Measurements from ENCODE around the gene CALML3.

CALML3 gene

GRCh38 chr10:5565205-5565545, 40.4 kb downstream of the CALML3 start:
- no peak overlapping the region for H3K4me3 ChIP-seq (replicated peaks; ENCODE audit: low read depth, low read length)
- DNase-seq (ENCODE audit: extremely low read depth, insufficient read length) = no peak
- TF ChIP-seq CTCF (IDR thresholded peaks at IDR 0.05; ENCODE audit: insufficient read depth, low read length, poor library complexity, severe bottlenecking) = no peak
- no peaks in the 10 kb centered on the region for H3K36me3 ChIP-seq (ENCODE audit: control insufficient read depth, insufficient read depth, low read length)
- H3K27me3 ChIP-seq (replicated peaks; ENCODE audit: control insufficient read depth, insufficient read depth, low read length) = peaks cover 2% of the 10 kb centered on the region; the same call in 1 of the 2 replicates

GRCh38 chr10:5565671-5566581, 41.2 kb downstream of the CALML3 start:
- no peaks in the 10 kb centered on the region for H3K36me3 ChIP-seq (ENCODE audit: control insufficient read depth, insufficient read depth, low read length)
- no peak for TF ChIP-seq CTCF (IDR thresholded peaks at IDR 0.05; ENCODE audit: insufficient read depth, low read length, poor library complexity, severe bottlenecking)
- peaks cover 2% of the 10 kb centered on the region; the same call in 1 of the 2 replicates for H3K27me3 ChIP-seq (replicated peaks; ENCODE audit: control insufficient read depth, insufficient read depth, low read length)
- no peak for DNase-seq (ENCODE audit: extremely low read depth, insufficient read length)
- H3K4me3 ChIP-seq (replicated peaks; ENCODE audit: low read depth, low read length) = no peak overlapping the region

- DNase-seq (ENCODE audit: extremely low read depth, insufficient read length) = no peak
- TF ChIP-seq CTCF (IDR thresholded peaks at IDR 0.05; ENCODE audit: insufficient read depth, low read length, poor library complexity, severe bottlenecking) = no peak
- peaks cover 2% of the 10 kb centered on the region; the same call in 1 of the 2 replicates for H3K27me3 ChIP-seq (replicated peaks; ENCODE audit: control insufficient read depth, insufficient read depth, low read length)
- no peak overlapping the region for H3K4me3 ChIP-seq (replicated peaks; ENCODE audit: low read depth, low read length)
- H3K36me3 ChIP-seq (ENCODE audit: control insufficient read depth, insufficient read depth, low read length) = no peaks in the 10 kb centered on the region
Observed at GRCh38 chr10:5566614-5567013, 41.9 kb downstream of the CALML3 start.

- H3K36me3 ChIP-seq (ENCODE audit: control insufficient read depth, insufficient read depth, low read length) = no peaks in the 10 kb centered on the region
- 0 out of 2 replicates have a peak, but pooled peaks cover 2% of the 10 kb centered on the region for H3K27me3 ChIP-seq (replicated peaks; ENCODE audit: control insufficient read depth, insufficient read depth, low read length)
- TF ChIP-seq CTCF (IDR thresholded peaks at IDR 0.05; ENCODE audit: insufficient read depth, low read length, poor library complexity, severe bottlenecking) = no peak
- DNase-seq (ENCODE audit: extremely low read depth, insufficient read length) = no peak
- H3K4me3 ChIP-seq (replicated peaks; ENCODE audit: low read depth, low read length) = no peak overlapping the region
Observed at GRCh38 chr10:5567477-5567876, 42.7 kb downstream of the CALML3 start.

GRCh38 chr10:5568984-5569383, 44.2 kb downstream of the CALML3 start:
- no peak for DNase-seq (ENCODE audit: extremely low read depth, insufficient read length)
- Histone ChIP-seq H3K27me3 (replicated peaks; ENCODE audit: control insufficient read depth, insufficient read depth, low read length) (peaks cover 2% of the 10 kb centered on the region; the same call in 1 of the 2 replicates), H3K4me3 (replicated peaks; ENCODE audit: low read depth, low read length) (no peak overlapping the region), H3K36me3 (ENCODE audit: control insufficient read depth, insufficient read depth, low read length) (no peaks in the 10 kb centered on the region)
- TF ChIP-seq CTCF (IDR thresholded peaks at IDR 0.05; ENCODE audit: insufficient read depth, low read length, poor library complexity, severe bottlenecking) = no peak

All from GM06990 (cell line).